Mucosa of descending colon (tissue), 3 donors: Measurements from ENCODE around the gene CIDEB. TPM values are rescaled to one million over a fixed set of nuclear protein-coding genes. Genes with fewer than 3 reads are reported as not detected.

Experiments used
- ATAC-seq: fragments of 200-7000 bp; cut with Tn5 transposase; one replicate; pipeline ENCODE4 v1.9.1; 2020; ENCODE audit warnings: mild to moderate bottlenecking, moderate library complexity
- DNase-seq, 3 donors: peaks; one replicate each; pipeline ENCODE4 v3.0.0-alpha.2; 2020
- H3K36me3 ChIP-seq: fragments of 200-600 bp; one replicate; pipeline ENCODE4 v1.8.0; 2021; ENCODE audit warnings: low read depth, mild to moderate bottlenecking
- H3K4me1 ChIP-seq: fragments of 200-600 bp; one replicate; pipeline ENCODE4 v1.8.0; 2021; ENCODE audit warnings: low read depth, mild to moderate bottlenecking
- H3K4me3 ChIP-seq: fragments of 200-600 bp; one replicate; pipeline ENCODE4 v1.8.0; 2021; ENCODE audit warnings: mild to moderate bottlenecking
- H3K9me3 ChIP-seq: fragments of 200-600 bp; one replicate; pipeline ENCODE4 v1.8.0; 2021; ENCODE audit warnings: mild to moderate bottlenecking
- intact Hi-C, 2 donors: fragments of 100-400 bp; cut with DNase I in 1 of 2; cut with micrococcal nuclease in 1 of 2; formaldehyde crosslinking; loops; one replicate each; pipeline versions ENCODE4 v1.11.0 to v1.11.1; 2022; cut with DNase I, micrococcal nuclease
- total RNA-seq, 3 donors: library from RNA; stranded (reverse); fragmentation: NEBNext Ultra II Directional in 2 of 3; extraction: Animal tissue kit (Norgen Biotek cat#: 25700) in 2 of 3; gene quantifications; one replicate each; pipeline versions ENCODE4 v1.2.1 to v1.2.4, GENCODE V29; 2021 to 2023
- TF ChIP-seq, protein P1 (sequence below): fragments of 200-600 bp; IDR thresholded peaks from one replicate; pipeline ENCODE4 v1.8.0; 2022; ENCODE audit warnings: antibody characterized with exemption, mild to moderate bottlenecking
- donor health status: DM: no; HTN: no; CAD: no; lungs with moderate emphysema.
- donor health status: DM: no; HTN: no; CAD: no.
- donor health status: DM: no; HTN: yes; CAD: no.

The CIDEB gene
- total RNA-seq, 3 donors from 2014 or later, result 8.5 to 15.8 (median 12.1) TPM

DNA sequence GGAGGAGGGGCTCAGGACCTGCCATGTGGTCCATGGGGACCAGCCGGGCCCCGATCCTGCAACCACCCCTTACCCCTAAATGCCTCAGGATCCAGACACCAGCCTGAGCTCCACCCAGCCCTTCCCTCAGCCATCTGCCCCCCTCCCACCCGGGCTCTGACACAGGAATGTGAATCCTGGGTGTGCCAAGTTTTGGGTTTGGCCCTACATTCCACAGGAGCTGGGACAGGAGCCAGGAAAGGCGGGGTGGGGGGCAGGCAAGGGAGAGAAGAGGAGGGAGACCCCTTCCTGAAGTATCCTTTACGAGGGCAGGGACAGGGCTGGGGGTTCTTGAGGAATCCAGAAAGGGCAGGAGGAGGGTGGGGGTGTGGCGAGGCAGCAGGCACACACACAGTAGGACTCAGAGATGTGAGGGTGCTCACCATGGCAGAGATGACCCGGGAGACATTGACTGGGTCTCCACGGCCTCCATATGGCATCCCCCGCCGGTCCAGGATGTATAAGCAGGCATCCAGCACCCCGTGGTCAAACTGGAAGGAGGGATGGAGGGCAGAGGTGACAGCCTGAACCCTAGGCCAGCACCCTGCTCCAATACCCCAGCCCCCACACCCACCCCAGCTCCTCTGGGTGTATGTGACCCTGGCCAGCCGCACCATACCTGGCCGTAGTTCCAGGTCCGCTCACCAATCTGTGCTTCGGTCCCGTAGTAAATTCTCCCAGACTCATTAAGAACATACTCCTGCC lies 48.3 kb downstream of the CIDEB start:
- Histone ChIP-seq H3K9me3 (no peaks in the 10 kb centered on the region), H3K4me1 (no peaks in the 10 kb centered on the region), H3K4me3 (no peak overlapping the region), H3K36me3 (no peaks in the 10 kb centered on the region)
- peak in 1 of 3 donors; percentile 18 for DNase-seq
- TF ChIP-seq, protein P1, sequence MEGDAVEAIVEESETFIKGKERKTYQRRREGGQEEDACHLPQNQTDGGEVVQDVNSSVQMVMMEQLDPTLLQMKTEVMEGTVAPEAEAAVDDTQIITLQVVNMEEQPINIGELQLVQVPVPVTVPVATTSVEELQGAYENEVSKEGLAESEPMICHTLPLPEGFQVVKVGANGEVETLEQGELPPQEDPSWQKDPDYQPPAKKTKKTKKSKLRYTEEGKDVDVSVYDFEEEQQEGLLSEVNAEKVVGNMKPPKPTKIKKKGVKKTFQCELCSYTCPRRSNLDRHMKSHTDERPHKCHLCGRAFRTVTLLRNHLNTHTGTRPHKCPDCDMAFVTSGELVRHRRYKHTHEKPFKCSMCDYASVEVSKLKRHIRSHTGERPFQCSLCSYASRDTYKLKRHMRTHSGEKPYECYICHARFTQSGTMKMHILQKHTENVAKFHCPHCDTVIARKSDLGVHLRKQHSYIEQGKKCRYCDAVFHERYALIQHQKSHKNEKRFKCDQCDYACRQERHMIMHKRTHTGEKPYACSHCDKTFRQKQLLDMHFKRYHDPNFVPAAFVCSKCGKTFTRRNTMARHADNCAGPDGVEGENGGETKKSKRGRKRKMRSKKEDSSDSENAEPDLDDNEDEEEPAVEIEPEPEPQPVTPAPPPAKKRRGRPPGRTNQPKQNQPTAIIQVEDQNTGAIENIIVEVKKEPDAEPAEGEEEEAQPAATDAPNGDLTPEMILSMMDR, result no peak
- intact Hi-C loops, result no loop called here
- ATAC-seq, result no peak

DNA sequence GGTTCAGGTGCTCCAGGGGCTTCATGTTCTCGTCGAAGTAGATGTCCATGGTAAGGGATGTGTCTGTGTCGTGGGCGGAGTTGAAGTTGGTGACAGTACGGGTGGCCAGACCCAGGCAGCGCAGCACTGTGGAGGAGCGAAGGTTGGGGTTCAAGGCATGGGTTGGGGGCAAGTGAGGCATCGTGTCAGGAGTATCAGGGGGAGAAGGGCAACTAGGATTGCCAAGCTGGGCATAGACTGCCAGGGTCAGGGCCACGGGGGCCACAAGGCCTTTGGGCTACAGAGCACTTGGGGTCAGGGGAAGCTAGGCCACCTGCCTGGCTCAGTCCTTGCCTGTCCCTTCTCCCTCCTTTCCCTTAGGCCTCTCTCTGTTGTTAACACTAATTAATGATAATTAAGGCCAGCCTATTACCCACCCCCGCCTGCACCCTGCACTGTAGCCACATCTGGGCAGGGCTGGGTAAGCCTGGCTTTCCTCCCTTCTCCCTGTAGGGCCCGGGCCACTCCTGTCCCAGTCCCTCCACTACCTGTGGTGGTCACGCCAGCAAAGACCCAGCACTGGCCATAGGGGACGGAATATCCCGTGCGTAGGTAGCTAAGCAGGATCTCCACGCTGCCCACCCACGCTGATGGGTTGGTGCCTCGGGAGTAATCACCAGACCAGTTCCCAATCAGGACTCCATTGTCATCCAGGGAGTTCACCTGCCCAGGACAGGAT lies 49.1 kb downstream of the CIDEB start:
- Histone ChIP-seq H3K4me3 (no peak overlapping the region), H3K4me1 (no peaks in the 10 kb centered on the region), H3K9me3 (no peaks in the 10 kb centered on the region), H3K36me3 (no peaks in the 10 kb centered on the region)
- peak in 1 of 3 donors; percentile 15 for DNase-seq
- ATAC-seq, result no peak
- intact Hi-C loops, result no loop called here
- TF ChIP-seq, protein P1, result no peak

DNA sequence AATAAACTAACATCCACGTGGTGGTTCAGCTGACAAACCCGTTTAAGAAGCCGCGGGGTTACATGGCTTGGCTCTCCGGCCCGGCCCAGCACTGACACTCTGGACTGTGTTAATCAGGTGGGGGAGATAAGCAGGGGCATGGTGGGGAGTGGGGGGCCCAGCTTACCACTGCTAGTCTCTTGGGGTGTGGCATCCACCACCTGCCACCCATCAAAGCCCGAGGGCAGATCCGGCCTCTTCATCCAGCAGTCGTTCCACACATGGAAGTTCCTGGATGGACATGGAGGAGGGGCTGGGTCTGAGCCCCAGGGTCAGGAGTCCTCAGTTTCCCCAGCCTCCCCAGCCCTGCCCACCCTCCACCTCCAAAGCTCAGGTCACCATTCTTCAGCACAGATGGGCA lies 49.7 kb downstream of the CIDEB start:
- DNase-seq (peak in 1 of 3 donors; percentile 23), ATAC-seq (no peak)
- Histone ChIP-seq H3K9me3 (no peaks in the 10 kb centered on the region), H3K4me3 (no peak overlapping the region), H3K4me1 (no peaks in the 10 kb centered on the region), H3K36me3 (no peaks in the 10 kb centered on the region)
- intact Hi-C loops, result no loop called here
- TF ChIP-seq, protein P1, result no peak

DNA sequence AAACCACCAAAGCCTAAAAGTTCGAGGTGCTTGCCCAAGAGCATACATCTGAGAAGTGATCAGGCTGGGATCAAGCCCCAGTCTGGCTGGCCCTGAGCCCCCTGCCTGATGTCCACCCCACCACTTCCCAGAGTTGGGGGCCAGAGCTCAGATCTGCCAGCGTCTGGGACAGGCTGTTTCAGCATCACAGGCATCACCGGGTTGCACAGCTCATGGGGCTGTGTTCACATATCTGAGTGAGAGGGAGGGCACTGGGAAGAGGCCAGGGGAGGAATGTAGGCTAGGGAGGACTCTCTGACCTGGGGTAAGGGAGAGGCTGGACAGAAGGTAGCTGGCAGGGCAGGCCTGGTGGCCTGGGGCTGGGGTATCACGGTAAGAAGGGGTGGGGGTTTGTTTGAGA lies 50.8 kb downstream of the CIDEB start:
- intact Hi-C loops, result no loop called here
- no peaks in the 10 kb centered on the region for H3K4me1 ChIP-seq
- ATAC-seq, result no peak

DNA sequence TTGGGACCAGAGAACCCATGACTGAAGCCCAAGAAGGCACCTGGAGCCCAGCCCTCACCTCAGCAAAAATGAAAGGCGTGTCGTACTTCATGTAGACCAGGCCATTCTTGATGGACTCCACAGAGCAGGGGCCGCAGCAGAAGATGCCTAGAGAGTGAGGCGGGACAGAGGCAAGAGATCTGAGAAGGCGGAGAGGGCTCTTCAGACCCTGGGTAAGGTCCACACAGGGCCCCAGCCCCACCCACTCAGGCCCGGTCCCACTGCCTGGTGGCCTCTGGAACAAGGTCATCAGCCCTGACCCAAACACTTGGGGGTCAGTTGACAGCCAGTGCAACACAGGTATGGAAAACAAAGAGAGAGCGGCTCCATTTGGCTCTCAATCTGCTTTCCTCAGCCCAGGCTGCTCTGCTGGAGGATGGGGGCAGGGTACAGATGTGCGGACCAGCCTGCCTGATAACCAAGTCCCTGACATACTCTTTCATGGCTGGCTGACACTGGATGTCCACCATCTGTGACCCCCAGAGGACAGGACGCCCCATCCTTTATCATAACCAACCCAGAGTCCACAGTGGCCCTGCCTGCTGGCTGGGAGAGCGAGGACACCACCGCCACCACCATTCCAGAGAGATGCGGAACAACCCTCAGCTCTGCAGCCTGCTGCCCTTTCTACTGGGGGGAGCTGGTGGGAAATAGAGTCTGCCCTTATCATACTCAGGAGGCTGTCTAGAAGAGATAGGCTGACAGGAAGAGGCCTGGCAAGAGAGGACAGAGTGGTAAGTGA lies 51.7 kb downstream of the CIDEB start:
- intact Hi-C loops, result no loop called here
- no peak overlapping the region for H3K4me3 ChIP-seq
- no peaks in the 10 kb centered on the region for H3K36me3 ChIP-seq
- DNase-seq (peak in 1 of 3 donors; percentile 15), ATAC-seq (no peak)
- H3K9me3 ChIP-seq, result no peaks in the 10 kb centered on the region
- no peaks in the 10 kb centered on the region for H3K4me1 ChIP-seq
- TF ChIP-seq, protein P1, result no peak

More for the DNA sequence above, 50.8 kb downstream of the CIDEB start:
- no peak overlapping the region for H3K4me3 ChIP-seq
- no peaks in the 10 kb centered on the region for H3K9me3 ChIP-seq
- TF ChIP-seq, protein P1, result no peak
- peak in 1 of 3 donors; percentile 17 for DNase-seq
- no peaks in the 10 kb centered on the region for H3K36me3 ChIP-seq
